Measurements from ENCODE around the gene TIMELESS. TPM values are rescaled to one million over a fixed set of nuclear protein-coding genes. Genes with fewer than 3 reads are reported as not detected.

The TIMELESS gene
- total RNA-seq, 2 donors from 2014 or later, result 64.5 to 85.3 TPM

GRCh38 chr12:56391721-56392120 lies 57.5 kb downstream of the TIMELESS start:
- Mint-ChIP-seq H3K36me3 (ENCODE audit: low read depth) (no peaks in the 10 kb centered on the region), H3K9me3 (peaks cover 16% of the 10 kb centered on the region), H3K27me3 (ENCODE audit: insufficient read depth) (no peaks in the 10 kb centered on the region), H3K4me1 (peaks cover 7% of the 10 kb centered on the region), H3K4me3 (no peak overlapping the region), H3K27ac (no peak overlapping the region)
- Histone ChIP-seq H3K9me3 (ENCODE audit: control insufficient read depth, low read length) (no peaks in the 10 kb centered on the region), H3K27me3 (ENCODE audit: control insufficient read depth, insufficient read depth, low read length, poor library complexity, severe bottlenecking) (no peaks in the 10 kb centered on the region), H3K27ac (ENCODE audit: low read depth, low read length) (no peak overlapping the region), H3K9ac (ENCODE audit: extremely low read depth, low read length, poor library complexity, severe bottlenecking) (no peak overlapping the region), H3K4me1 (ENCODE audit: control insufficient read depth, insufficient read depth, low read length) (no peaks in the 10 kb centered on the region), H3K4me3 (ENCODE audit: low read length) (no peak overlapping the region), H3K36me3 (ENCODE audit: control insufficient read depth, insufficient read depth, low read length) (no peaks in the 10 kb centered on the region)
- WGBS, 2 experiments (ENCODE audit: insufficient coverage in 1 of 2, insufficient read length in 1 of 2), result 100% methylated on average over 1 of the region's 1 CpG; no CpG with 5 or more reads in 1 of the 2 experiments
- no peak for TF ChIP-seq CTCF (conservative IDR thresholded peaks at IDR 0.05)
- DNase-seq, result no peak

GRCh38 chr12:56389412-56389811 lies 59.8 kb downstream of the TIMELESS start:
- Mint-ChIP-seq H3K4me1 (peaks cover 7% of the 10 kb centered on the region), H3K36me3 (ENCODE audit: low read depth) (no peaks in the 10 kb centered on the region), H3K27ac (no peak overlapping the region), H3K4me3 (no peak overlapping the region), H3K27me3 (ENCODE audit: insufficient read depth) (no peaks in the 10 kb centered on the region), H3K9me3 (peaks cover 16% of the 10 kb centered on the region)
- H3K4me3 ChIP-seq (ENCODE audit: low read length), result no peak overlapping the region
- H3K27ac ChIP-seq (ENCODE audit: low read depth, low read length), result no peak overlapping the region
- DNase-seq, result no peak
- H3K27me3 ChIP-seq (ENCODE audit: control insufficient read depth, insufficient read depth, low read length, poor library complexity, severe bottlenecking), result no peaks in the 10 kb centered on the region
- H3K4me1 ChIP-seq (ENCODE audit: control insufficient read depth, insufficient read depth, low read length), result no peaks in the 10 kb centered on the region
- no peaks in the 10 kb centered on the region for H3K9me3 ChIP-seq (ENCODE audit: control insufficient read depth, low read length)
- no peak for TF ChIP-seq CTCF (conservative IDR thresholded peaks at IDR 0.05)
- WGBS, 2 experiments (ENCODE audit: insufficient coverage in 1 of 2, insufficient read length in 1 of 2), result 88 to 93% methylated on average over 4 to 5 of the region's 5 CpGs
- no peaks in the 10 kb centered on the region for H3K36me3 ChIP-seq (ENCODE audit: control insufficient read depth, insufficient read depth, low read length)
- H3K9ac ChIP-seq (ENCODE audit: extremely low read depth, low read length, poor library complexity, severe bottlenecking), result no peak overlapping the region

- Mint-ChIP-seq H3K4me1 (peaks cover 7% of the 10 kb centered on the region), H3K36me3 (ENCODE audit: low read depth) (no peaks in the 10 kb centered on the region), H3K27ac (peak overlapping the region; percentile 24), H3K27me3 (ENCODE audit: insufficient read depth) (no peaks in the 10 kb centered on the region), H3K9me3 (peaks cover 6% of the 10 kb centered on the region), H3K4me3 (no peak overlapping the region)
- Histone ChIP-seq H3K9ac (ENCODE audit: extremely low read depth, low read length, poor library complexity, severe bottlenecking) (no peak overlapping the region), H3K9me3 (ENCODE audit: control insufficient read depth, low read length) (no peaks in the 10 kb centered on the region), H3K27me3 (ENCODE audit: control insufficient read depth, insufficient read depth, low read length, poor library complexity, severe bottlenecking) (no peaks in the 10 kb centered on the region), H3K4me1 (ENCODE audit: control insufficient read depth, insufficient read depth, low read length) (no peaks in the 10 kb centered on the region), H3K4me3 (ENCODE audit: low read length) (no peak overlapping the region), H3K36me3 (ENCODE audit: control insufficient read depth, insufficient read depth, low read length) (no peaks in the 10 kb centered on the region), H3K27ac (ENCODE audit: low read depth, low read length) (no peak overlapping the region)
- no peak for TF ChIP-seq CTCF (conservative IDR thresholded peaks at IDR 0.05)
- 71 to 100% methylated on average over 1 to 7 of the region's 7 CpGs for WGBS, 2 experiments (ENCODE audit: insufficient coverage in 1 of 2, insufficient read length in 1 of 2)
- DNase-seq, result peak; percentile 68
Measured at GRCh38 chr12:56387152-56387736, 62.0 kb downstream of the TIMELESS start.

All from endodermal cell (in vitro differentiated cells).